Smooth muscle cell (in vitro differentiated cells): ENCODE results near the gene GAS2L3. TPM values are rescaled to one million over a fixed set of nuclear protein-coding genes. Genes with fewer than 3 reads are reported as not detected.

Source experiments
- DNase-seq: peaks from one replicate; lab custom pipeline; 2025; ENCODE audit not compliant: unreplicated experiment; lab: John Stamatoyannopoulos, UW
- H2AFZ ChIP-seq: fragments of 200-600 bp; sonication (generic); 2 replicates; pipeline ENCODE4 v1.6.0; 2016; ENCODE audit warnings: antibody characterized with exemption, low read depth, mild to moderate bottlenecking
- H3F3A ChIP-seq: fragments of 200-600 bp; sonication (generic); 2 replicates; pipeline ENCODE4 v1.6.0; 2017; ENCODE audit warnings: antibody characterized with exemption, low read depth
- H3K27ac ChIP-seq: fragments of 200-600 bp; sonication (generic); 2 replicates; pipeline ENCODE4 v1.5.1; 2016; ENCODE audit warnings: low read depth, mild to moderate bottlenecking
- H3K27me3 ChIP-seq: fragments of 200-600 bp; sonication (generic); 2 replicates; pipeline ENCODE4 v1.6.1; 2016; ENCODE audit warnings: low read depth, mild to moderate bottlenecking
- H3K36me3 ChIP-seq: fragments of 200-600 bp; sonication (generic); 2 replicates; pipeline ENCODE4 v1.5.1; 2016; ENCODE audit warnings: low read depth
- H3K4me1 ChIP-seq: fragments of 200-600 bp; sonication (generic); 2 replicates; pipeline ENCODE4 v1.5.1; 2016; ENCODE audit warnings: low read depth
- H3K4me2 ChIP-seq: fragments of 200-600 bp; sonication (generic); 2 replicates; pipeline ENCODE4 v1.6.0; 2016; ENCODE audit warnings: mild to moderate bottlenecking
- H3K4me3 ChIP-seq: fragments of 200-600 bp; sonication (generic); 2 replicates; pipeline ENCODE4 v1.5.1; 2016; ENCODE audit warnings: mild to moderate bottlenecking
- H3K79me2 ChIP-seq: fragments of 200-600 bp; sonication (generic); 2 replicates; pipeline ENCODE4 v1.6.0; 2016; ENCODE audit warnings: low read depth, mild to moderate bottlenecking
- H3K9ac ChIP-seq: fragments of 200-600 bp; sonication (generic); 2 replicates; pipeline ENCODE4 v1.6.0; 2016; ENCODE audit warnings: low read depth
- H3K9me3 ChIP-seq: fragments of 200-600 bp; sonication (generic); replicated peaks from 2 replicates; pipeline ENCODE4 v1.5.1; 2016; ENCODE audit warnings: low read depth
- H4K20me1 ChIP-seq: fragments of 200-600 bp; sonication (generic); 2 replicates; pipeline ENCODE4 v1.6.0; 2016; ENCODE audit warnings: low read depth
- CTCF ChIP-seq: fragments of 200-600 bp; sonication (generic); IDR thresholded peaks from 2 replicates; pipeline ENCODE4 v1.5.1; 2017; ENCODE audit warnings: borderline replicate concordance, mild to moderate bottlenecking, antibody characterized with exemption; ENCODE audit not compliant: insufficient read depth, poor library complexity, severe bottlenecking
- WGBS: methylation state at CpG from one replicate; pipeline ENCODE4 v1.1.7; 2016; ENCODE audit warnings: low lambda C conversion rate; 5-methylcytosine and 5-hydroxymethylcytosine counted together
- polyA plus RNA-seq: library from polyadenylated mRNA; unstranded; fragments of >200 nt; fragmentation: Nextera tagmentation; extraction: Ambion mirVana; gene quantifications from 2 replicates; pipeline ENCODE4 v1.2.1, GENCODE V29; 2016
- total RNA-seq: library from RNA; depleted of rRNA; stranded (reverse); fragments of >200 nt; gene quantifications from 2 replicates; pipeline ENCODE4 v1.2.3, GENCODE V29; 2014

GAS2L3 gene
- total and polyA plus RNA-seq, 2 experiments from 2014 or later = 1.2 to 5.8 TPM

DNA sequence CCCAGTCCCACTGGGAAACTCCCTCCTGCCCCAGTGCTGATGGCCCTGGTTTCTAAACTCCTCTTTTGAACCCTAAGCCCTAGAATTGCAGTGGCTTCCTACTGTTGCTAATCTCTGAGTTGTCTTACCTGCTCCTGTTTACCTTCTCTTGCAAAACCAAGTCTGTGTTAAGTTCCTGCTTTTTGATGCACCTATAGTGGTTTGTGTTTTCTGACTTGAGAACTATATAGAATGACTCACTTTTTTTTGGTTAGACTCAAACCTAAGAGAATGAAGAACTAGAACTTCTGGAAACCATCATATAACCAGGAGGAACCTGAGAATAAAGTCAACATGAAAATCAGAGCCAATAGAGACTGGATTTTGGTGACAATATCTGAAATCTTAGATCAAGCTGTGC lies 5.5 kb upstream of the GAS2L3 start:
- DNase-seq = no peak
- H3K4me1 ChIP-seq = peaks cover 9% of the 10 kb centered on the region
- H3K4me2 ChIP-seq = no peak overlapping the region
- no peaks in the 10 kb centered on the region for H4K20me1 ChIP-seq
- no peak for TF ChIP-seq CTCF
- no peaks in the 10 kb centered on the region for H3K79me2 ChIP-seq
- H3K9ac ChIP-seq = no peak overlapping the region
- H2AFZ ChIP-seq = no peak overlapping the region
- no peaks in the 10 kb centered on the region for H3K9me3 ChIP-seq
- no peaks in the 10 kb centered on the region for H3F3A ChIP-seq
- no peak overlapping the region for H3K4me3 ChIP-seq
- H3K27ac ChIP-seq = no peak overlapping the region
- H3K36me3 ChIP-seq = no peaks in the 10 kb centered on the region
- peaks cover 26% of the 10 kb centered on the region for H3K27me3 ChIP-seq

DNA sequence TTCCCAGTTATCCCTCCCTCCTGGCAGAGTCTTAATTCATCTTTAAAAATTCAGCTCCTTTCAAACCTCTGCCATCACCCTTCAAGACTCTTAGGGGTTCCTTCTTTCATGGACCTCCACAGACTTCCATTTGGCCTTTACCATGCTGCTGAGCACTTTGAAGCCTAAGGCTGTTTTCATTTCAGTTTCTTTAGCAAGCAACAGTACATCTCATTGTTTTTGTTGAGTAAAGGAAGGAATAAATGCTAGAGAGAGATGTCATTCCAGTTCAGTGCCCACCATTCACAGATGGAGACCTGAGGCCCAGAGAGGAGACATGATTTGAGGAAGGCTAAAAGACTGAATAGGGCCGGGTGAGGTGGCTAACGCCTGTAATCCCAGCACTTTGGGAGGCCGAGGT lies 1.3 kb upstream of the GAS2L3 start:
- 94% methylated on average over 3 of the region's 3 CpGs for WGBS
- Histone ChIP-seq H3K4me2 (no peak overlapping the region), H3F3A (no peaks in the 10 kb centered on the region), H3K9me3 (no peaks in the 10 kb centered on the region), H3K36me3 (no peaks in the 10 kb centered on the region), H4K20me1 (no peaks in the 10 kb centered on the region), H3K9ac (no peak overlapping the region), H3K4me1 (peaks cover 17% of the 10 kb centered on the region), H3K79me2 (peaks cover 11% of the 10 kb centered on the region), H3K27ac (no peak overlapping the region), H3K4me3 (no peak overlapping the region), H3K27me3 (peaks cover 24% of the 10 kb centered on the region), H2AFZ (no peak overlapping the region)
- TF ChIP-seq CTCF = no peak
- DNase-seq = no peak

- Histone ChIP-seq H3K36me3 (no peaks in the 10 kb centered on the region), H2AFZ (peak overlapping the region; percentile 20), H3K4me3 (peak overlapping the region; percentile 85), H3F3A (no peaks in the 10 kb centered on the region), H3K4me1 (peaks cover 17% of the 10 kb centered on the region), H3K9me3 (no peaks in the 10 kb centered on the region), H3K79me2 (peaks cover 20% of the 10 kb centered on the region), H3K4me2 (peak overlapping the region; percentile 97), H4K20me1 (no peaks in the 10 kb centered on the region), H3K27ac (peak overlapping the region; percentile 68), H3K27me3 (peaks cover 15% of the 10 kb centered on the region), H3K9ac (peak overlapping the region; percentile 90)
- 14% methylated on average over 15 of the region's 15 CpGs for WGBS
- DNase-seq = no peak
- TF ChIP-seq CTCF = no peak
These were observed 947 bp downstream of the GAS2L3 start for GRCh38 chr12:100574187-100575074.
